HG02943 (cell line): ENCODE data around the gene SLC22A1.
"Not testable (repeated sequence)": the region's sequence is repeated elsewhere in the genome, so short reads cannot be mapped to it uniquely, and the experiment has no call there.

Source experiments
- ATAC-seq: cut with Tn5 transposase; IDR thresholded peaks from one replicate; pipeline ENCODE4 v1.9.1; 2021; ENCODE audit warnings: mild to moderate bottlenecking, low read depth, moderate library complexity; ENCODE audit not compliant: unreplicated experiment

The SLC22A1 gene

GRCh38 chr6:160118620-160119229 is 2.9 kb upstream of the SLC22A1 start:
- no peak for ATAC-seq

GRCh38 chr6:160120087-160120486 is 1.5 kb upstream of the SLC22A1 start:
- ATAC-seq, result no peak

GRCh38 chr6:160121981-160122380 is 366 bp downstream of the SLC22A1 start:
- no peak for ATAC-seq

- ATAC-seq, result no peak
Measured at GRCh38 chr6:160122744-160123143, 1.1 kb downstream of the SLC22A1 start.

DNA sequence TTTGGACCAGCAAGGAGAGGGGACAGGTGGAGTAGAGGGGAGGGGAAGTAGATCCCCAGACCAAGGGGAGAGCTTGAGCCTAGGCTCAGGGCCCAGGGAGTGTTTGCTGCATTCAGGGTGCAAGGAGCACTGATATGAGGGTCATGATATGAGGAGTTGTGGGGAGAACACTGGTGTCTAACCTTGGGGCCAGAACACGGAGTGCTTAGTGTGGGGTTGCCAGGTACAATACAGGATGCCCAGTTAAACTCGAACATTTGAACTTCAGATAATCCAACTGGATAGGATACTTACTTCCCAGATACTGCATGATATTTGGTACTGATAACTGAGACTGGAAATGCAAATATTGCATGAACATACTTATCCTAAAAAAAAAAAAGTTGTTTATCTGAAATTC is 2.4 kb downstream of the SLC22A1 start:
- no peak for ATAC-seq

DNA sequence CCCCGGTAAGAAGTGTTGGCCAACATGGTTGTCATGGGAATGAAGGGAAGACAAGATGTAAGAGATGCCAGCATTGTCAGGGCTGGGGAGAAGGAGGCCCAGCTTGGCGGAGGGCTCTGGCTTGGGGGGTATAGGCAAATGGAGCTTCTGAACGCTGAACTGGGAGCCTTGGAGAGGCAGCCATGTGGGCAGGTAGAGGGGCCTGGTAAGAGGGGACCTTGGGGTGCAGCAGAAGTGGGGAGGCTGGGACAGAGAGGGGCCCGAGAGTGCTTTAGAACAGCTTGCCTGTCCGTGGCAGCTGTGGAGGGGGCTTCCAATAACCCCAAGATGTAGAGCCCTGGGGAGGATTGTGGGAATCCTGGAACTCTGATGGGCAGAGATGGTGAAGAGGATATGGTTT is 3.0 kb downstream of the SLC22A1 start:
- ATAC-seq, result no peak

- not testable (repeated sequence) for ATAC-seq
Measured at GRCh38 chr6:160125105-160125504, 3.5 kb downstream of the SLC22A1 start.

DNA sequence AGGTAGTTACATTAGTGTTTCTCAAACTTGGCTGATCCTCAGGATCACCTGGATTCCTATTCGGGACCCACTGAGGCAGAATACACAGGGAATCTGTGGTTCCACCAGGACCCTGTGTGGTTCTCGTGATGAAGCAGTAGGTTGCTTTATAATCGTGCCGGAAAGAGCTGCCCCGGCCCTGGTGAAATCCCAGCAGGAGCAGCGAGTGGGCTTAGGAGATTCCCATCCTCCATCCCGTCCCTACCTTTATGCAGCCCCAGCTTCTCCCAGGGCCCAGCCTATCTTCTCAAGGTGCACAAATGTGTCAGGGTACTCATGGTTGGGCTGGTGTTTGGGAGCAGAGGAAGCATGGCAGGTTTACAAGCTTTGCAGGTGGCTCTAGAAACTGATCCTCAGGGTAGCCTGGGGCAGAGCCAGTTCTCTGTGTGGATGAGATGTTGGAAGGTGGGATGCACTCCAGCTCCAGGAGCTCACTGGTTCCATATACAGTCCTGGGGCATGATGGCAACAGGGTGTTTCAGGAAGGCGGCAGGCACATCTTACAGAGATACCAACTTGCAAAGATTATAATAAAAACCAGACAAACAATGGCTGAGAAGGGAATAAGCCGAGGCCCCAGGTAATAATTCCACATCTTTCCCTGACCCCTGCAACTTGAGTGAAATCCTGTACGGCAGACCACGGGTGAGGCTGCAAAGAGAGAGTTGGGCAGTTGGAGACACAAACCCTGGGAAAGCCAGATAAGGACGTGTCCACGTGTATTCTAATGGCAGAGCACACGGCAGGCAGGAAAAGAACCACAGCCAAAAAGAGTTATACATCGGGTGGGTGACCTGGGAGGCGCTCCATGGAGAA is 5.9 kb downstream of the SLC22A1 start:
- no peak for ATAC-seq

- ATAC-seq, result no peak
Measured at GRCh38 chr6:160128125-160128683, 6.6 kb downstream of the SLC22A1 start.

DNA sequence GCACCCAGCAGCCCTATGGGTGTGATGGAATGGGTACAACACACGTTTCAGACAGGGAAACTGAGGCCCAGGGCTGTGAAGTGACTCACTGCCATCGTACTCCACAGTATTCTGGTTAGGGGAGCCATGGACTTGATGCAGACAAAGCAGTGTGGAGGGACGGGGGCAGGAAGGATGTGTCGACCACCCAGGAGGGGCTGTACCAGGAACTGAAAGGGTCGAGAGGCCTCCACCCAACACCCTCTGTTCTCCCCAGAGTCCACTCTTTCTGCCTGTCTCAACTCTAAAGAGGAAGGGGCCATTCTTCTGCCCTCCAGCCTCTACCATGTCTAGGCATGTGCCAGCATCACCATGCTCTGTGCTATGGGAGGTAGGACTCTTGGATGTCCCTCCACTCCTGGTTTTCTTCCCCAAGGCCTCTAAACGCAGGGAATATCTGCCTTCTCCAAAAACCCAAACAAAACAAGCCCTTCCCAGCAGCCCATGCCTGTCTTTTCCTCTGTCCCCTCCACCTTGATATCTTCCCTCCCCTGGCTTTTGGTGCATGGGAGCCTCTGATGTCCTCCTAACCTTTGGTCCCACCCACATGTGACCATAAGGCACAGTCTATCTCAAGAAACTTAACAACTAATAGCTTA is 7.4 kb downstream of the SLC22A1 start:
- no peak for ATAC-seq

DNA sequence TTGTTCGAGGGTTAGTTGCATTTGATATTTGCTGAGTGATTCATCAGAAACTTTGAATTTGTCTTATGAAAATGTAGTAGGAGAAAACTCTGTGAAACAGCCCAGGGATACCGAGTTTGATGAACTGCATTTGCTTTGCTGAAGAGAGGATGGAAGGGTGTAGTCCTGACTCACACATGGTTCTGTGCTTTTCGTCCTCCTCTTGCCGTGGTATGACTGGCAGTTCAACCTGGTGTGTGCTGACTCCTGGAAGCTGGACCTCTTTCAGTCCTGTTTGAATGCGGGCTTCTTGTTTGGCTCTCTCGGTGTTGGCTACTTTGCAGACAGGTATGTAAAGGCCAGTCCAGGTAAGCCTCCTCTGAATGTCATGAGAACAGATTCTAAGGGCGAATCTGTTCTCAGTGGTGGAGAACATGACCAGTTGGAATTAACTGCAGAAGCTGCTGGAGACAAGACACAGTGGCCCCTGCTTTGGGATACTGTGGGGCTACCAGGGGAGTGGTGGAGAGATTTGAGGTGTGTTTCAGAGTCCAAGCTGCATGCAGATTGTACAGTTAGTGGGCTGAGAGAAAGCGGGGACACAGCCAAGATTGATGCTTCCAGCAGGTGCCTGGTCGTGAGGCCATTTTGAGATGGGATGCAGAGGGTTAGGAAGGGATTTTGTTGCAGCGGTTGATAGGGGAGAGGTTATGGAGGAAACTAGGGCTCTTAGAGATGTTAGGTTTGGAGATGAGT is 8.4 kb downstream of the SLC22A1 start:
- ATAC-seq, result no peak

GRCh38 chr6:160130729-160131484 is 9.3 kb downstream of the SLC22A1 start:
- no peak for ATAC-seq

- no peak for ATAC-seq
Measured at GRCh38 chr6:160131636-160132296, 10.2 kb downstream of the SLC22A1 start.

GRCh38 chr6:160132297-160132637 is 10.7 kb downstream of the SLC22A1 start:
- no peak for ATAC-seq

DNA sequence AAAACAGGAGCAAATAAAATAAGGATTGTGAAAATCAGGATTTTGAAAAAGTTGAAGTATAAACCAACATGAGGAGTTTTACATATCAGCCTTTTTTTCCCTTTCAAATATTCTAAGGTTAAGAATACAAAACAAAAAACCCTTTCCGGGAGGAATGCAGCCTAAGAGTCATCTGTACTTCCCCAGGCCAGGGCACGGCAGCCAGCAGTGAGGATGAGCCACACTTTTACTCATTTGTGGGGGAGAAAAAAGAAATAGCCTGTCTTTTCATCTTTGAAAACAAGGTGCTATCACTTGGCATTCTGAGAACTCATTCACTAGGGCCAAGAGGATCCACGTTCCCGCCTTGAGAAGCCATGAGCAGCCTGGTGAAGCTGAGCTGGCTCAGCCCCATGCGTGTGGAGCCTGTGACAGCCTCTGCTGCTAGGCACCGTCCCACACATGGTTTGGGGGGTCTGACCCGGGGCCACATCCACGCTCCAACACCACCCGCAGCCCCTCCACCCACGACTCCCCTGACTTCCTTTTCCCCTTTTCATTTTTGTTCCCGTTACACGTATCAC is 11.2 kb downstream of the SLC22A1 start:
- no peak for ATAC-seq

- no peak for ATAC-seq
Measured at GRCh38 chr6:160133441-160134336, 12.1 kb downstream of the SLC22A1 start.

DNA sequence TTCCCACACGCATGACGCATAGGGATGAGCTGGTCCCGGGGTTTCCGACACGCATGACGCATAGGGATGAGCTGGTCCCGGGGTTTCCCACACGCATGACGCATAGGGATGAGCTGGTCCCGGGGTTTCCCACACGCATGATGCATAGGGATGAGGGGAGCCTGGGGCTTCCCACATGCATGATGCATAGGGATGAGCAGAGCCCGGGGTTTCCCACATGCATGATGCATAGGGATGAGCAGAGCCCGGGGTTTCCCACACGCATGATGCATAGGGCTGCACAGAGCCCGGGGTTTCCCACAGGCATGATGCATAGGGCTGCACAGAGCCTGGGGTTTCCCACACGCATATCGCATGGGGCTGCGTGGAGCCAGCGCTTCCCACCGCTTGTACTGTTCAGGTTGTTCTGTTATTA is 12.7 kb downstream of the SLC22A1 start:
- not testable (repeated sequence) for ATAC-seq
